Measurements from ENCODE around the gene CENPQ.

DNA sequence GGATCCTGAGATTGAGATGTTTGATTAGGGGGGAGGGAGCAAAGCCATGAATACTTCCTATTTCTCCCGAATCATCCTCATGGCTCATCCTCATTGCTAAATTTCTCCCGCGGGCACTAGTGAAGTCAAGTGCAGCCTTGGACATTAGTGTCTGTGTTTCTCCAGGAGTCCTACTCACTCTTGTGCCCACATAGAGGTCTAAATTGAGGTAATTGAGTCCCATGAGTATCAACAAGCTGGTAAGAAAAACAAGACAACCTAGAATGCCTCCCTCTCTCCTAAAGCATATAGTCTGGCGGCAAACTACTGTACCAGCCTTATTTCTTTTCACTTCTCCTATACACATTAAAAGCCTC lies 420 bp downstream of the CENPQ start:
- TF ChIP-seq, protein P1, sequence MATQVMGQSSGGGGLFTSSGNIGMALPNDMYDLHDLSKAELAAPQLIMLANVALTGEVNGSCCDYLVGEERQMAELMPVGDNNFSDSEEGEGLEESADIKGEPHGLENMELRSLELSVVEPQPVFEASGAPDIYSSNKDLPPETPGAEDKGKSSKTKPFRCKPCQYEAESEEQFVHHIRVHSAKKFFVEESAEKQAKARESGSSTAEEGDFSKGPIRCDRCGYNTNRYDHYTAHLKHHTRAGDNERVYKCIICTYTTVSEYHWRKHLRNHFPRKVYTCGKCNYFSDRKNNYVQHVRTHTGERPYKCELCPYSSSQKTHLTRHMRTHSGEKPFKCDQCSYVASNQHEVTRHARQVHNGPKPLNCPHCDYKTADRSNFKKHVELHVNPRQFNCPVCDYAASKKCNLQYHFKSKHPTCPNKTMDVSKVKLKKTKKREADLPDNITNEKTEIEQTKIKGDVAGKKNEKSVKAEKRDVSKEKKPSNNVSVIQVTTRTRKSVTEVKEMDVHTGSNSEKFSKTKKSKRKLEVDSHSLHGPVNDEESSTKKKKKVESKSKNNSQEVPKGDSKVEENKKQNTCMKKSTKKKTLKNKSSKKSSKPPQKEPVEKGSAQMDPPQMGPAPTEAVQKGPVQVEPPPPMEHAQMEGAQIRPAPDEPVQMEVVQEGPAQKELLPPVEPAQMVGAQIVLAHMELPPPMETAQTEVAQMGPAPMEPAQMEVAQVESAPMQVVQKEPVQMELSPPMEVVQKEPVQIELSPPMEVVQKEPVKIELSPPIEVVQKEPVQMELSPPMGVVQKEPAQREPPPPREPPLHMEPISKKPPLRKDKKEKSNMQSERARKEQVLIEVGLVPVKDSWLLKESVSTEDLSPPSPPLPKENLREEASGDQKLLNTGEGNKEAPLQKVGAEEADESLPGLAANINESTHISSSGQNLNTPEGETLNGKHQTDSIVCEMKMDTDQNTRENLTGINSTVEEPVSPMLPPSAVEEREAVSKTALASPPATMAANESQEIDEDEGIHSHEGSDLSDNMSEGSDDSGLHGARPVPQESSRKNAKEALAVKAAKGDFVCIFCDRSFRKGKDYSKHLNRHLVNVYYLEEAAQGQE (IDR thresholded peaks at IDR 0.05; ENCODE audit: low read depth), result no peak
- TF ChIP-seq TEAD4 (IDR thresholded peaks at IDR 0.05), result no peak
- TF ChIP-seq, protein P2, sequence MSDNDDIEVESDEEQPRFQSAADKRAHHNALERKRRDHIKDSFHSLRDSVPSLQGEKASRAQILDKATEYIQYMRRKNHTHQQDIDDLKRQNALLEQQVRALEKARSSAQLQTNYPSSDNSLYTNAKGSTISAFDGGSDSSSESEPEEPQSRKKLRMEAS (IDR thresholded peaks at IDR 0.05), result no peak
- TF ChIP-seq EP300 (IDR thresholded peaks at IDR 0.05; ENCODE audit: borderline replicate concordance), result no peak
- TF ChIP-seq NFIC (IDR thresholded peaks at IDR 0.05), result no peak
- no peak for TF ChIP-seq RAD21 (IDR thresholded peaks at IDR 0.05; ENCODE audit: low read depth)
- TF ChIP-seq, protein P3, sequence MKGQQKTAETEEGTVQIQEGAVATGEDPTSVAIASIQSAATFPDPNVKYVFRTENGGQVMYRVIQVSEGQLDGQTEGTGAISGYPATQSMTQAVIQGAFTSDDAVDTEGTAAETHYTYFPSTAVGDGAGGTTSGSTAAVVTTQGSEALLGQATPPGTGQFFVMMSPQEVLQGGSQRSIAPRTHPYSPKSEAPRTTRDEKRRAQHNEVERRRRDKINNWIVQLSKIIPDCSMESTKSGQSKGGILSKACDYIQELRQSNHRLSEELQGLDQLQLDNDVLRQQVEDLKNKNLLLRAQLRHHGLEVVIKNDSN (IDR thresholded peaks at IDR 0.05), result no peak
